Activated CD4-positive, alpha-beta T cell treated with anti-CD3 and anti-CD28 coated beads for 1 hour (primary cell): ENCODE measurements around the gene DGCR2.
"Not testable (repeated sequence)": the region's sequence is repeated elsewhere in the genome, so short reads cannot be mapped to it uniquely, and the experiment has no call there.

ENCODE experiments used
- DNase-seq: peaks from one replicate; pipeline ENCODE4 v3.0.0-alpha.2; 2020

The DGCR2 gene

DNA sequence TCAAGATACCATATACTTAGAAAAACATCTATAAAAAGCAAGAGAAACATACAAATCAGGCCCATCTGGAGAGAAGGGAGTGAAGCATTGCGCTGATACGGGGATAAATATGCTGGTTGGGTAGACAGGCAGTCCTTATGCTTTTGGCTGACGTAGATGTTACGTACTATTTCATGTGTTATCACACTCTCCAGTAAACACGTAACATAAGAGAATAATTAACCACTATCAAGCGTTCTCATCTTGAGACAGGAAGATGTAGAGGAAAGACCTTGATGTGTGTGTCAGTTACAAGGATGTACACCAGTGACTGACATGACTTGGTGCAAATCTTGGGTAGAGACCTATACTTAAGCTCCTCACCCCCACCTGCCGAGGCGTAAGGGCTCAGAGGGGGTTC, 99.5 kb downstream of the DGCR2 start:
- no peak for DNase-seq

DNA sequence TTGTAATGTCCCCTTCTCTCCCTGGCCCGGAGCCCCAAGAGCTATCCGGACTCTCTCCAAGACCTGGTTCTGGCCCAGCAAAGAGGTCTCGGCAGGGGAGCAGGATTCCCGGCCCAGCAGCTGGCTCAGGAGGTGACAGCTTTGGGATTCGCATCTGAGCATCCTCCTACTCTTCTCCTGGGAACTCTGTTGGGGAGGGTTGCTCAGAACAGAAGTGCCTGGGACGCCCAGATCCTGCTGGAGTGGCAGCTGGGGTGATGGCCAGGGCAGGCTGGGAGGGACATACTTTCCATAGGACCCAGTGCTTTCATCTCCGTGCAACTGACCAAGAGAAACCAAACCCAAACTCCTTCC, 102.6 kb downstream of the DGCR2 start:
- DNase-seq, result no peak

- no peak for DNase-seq
Measured at GRCh38 chr22:19019029-19019678, 103.1 kb downstream of the DGCR2 start.

DNA sequence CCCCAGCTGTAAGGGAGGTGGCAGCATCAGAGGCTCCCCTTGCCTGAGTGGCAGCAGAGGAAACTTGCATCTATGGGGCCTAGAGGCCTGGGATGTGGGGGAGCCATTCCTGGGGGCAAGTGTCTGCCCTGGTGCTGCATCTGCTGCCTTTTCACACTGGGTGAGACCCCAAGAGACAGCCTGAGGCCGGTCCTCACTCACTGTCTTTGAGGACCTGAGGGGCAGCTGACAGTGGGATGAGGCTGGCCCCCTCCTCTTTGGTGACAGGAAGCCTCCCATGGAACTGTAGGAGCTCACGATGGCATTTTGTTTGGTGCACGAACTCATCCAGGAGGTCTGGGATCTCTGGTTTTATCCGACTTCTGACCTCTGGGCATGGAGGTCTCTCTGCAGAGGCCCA, 104.0 kb downstream of the DGCR2 start:
- no peak for DNase-seq

DNA sequence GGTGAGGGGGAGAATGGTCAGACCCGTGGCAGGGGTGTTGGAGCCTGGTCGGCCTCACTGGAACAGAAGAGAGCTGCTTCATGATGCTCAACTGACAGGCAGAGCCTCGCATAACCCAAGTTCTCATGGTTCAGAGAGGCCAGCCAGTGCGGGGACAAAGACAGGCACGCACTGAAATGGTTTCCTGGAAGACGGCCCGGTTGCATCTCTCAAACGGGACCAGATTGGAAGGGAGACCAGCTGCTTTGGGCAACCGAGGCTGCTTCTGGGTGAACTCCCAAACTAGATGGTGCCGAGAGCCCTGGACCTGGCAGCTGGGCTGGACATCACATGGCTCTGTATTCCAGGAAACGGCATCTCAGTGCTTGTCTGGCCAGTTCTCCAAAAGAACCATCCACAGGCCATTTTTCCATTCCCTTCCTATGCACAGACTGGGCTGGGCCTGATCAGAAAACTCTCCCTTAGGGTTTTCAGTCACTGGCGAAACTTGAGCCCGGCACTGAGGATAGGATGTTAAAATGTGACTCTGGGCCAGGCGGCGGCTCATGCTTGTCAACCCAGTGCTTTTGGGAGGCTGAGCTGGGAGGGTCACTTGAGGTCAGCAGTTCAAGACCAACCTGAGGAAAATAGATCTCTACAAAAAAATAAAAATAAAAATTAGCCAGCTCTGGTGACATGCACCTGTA, 106.0 kb downstream of the DGCR2 start:
- no peak for DNase-seq

DNA sequence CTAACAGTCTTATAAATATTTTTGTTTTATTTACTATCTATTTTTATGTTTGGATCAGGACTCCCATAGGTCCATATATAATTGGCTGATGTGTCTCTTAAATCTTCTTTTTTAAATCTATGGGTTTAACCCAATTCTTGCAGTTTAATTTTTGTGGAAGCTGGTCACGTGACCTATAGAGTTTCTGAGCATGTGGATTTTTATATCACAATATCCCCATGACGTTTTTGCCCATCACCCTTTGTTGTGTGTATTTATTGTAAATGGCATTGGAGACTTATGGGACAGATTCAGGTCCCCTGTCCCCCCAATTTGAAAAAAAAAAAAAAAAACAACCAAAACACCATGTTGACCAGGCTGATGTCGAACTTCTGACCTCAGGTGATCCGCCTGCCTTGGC, 107.3 kb downstream of the DGCR2 start:
- DNase-seq, result no peak

- not testable (repeated sequence) for DNase-seq
Measured at GRCh38 chr22:19013881-19014598, 108.2 kb downstream of the DGCR2 start.

- DNase-seq, result not testable (repeated sequence)
Measured at GRCh38 chr22:19013411-19013810, 108.8 kb downstream of the DGCR2 start.

DNA sequence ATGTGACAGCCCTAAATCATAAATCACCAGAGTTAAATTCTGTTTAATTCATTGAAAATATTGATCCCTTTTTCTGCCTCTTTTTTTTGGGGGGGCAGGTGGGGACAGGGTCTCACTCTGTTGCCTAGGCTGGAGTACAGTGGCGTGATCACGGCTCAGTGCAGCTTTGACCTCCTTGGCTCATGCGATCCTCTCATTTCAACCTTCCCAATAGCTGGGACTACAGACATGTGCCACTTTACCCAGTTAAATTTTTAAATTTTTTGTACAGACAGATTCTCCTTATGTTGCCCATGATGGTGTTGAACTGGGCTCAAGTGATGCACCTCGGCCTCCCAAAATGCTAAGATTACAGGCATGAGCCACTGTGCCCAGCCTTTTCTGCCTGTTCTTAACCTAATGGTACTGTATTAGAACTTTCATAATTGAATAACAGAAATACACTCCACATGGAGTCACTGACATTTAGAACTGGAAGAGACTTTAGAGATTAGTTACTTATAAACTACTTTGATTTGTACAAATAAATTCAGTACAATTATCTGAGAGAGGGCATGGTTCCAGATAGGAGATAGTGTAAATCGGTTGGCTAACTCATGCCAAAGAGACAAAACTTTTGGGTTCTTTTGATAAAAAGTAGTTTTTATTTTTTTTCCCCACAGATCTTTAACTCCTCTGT, 109.8 kb downstream of the DGCR2 start:
- no peak for DNase-seq

GRCh38 chr22:19011611-19012010, 110.6 kb downstream of the DGCR2 start:
- not testable (repeated sequence) for DNase-seq

DNA sequence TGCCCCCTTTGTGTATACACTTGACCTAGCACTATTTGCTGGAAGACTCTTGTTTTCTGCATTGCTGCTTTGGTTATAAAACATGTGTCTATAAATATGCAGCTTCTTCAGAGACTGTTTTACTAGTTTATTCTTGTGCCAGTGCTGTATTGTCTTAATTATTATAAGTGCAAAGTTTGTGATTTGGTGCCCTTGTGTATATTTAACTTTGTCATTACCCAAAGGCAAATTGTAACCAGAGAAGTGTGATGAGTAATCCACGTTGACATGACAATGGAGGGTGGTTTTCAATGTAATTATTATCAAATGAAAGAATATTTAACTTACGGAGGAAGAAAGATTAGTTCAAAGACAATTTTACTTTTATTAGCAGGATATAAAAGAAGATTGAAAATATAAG, 111.1 kb downstream of the DGCR2 start:
- no peak for DNase-seq

GRCh38 chr22:19005905-19006304, 116.3 kb downstream of the DGCR2 start:
- DNase-seq, result no peak

GRCh38 chr22:19004471-19004870, 117.7 kb downstream of the DGCR2 start:
- DNase-seq, result no peak

GRCh38 chr22:19003508-19003907, 118.7 kb downstream of the DGCR2 start:
- DNase-seq, result no peak

DNA sequence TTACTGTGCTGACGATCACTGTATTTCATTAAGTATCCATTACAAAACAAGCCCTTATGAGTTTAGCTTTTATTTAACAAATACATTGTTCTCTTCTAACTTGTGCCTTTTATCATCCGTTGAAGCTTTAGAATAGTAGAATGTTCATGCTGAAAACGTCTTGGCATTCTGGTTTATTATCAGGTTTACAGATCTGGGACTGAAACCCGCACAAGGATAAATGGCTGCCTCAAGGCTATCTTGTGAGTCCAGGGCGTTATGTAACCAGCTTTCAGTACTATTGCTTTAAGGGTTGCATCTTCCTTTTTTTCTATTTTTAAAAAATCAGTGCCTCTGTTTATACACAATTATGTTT, 119.6 kb downstream of the DGCR2 start:
- no peak for DNase-seq

DNA sequence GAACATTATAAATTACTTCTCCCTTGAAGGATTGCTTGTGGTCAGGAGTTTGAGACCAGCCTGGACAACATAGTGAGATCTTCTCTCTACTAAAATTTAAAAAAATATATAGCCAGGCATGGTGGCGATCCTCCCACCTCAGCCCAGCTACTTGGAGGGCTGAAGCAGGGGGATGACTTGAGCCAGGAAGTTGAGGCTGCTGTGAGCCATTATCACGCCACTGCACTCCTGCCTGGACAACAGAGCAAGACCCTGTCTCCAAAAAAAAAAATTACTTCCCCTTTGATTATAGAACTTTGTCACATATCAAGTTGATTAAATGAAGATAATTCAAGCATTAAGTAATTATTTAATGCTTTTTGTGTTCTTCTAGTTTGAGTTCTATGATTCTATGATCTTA, 121.0 kb downstream of the DGCR2 start:
- no peak for DNase-seq

DNA sequence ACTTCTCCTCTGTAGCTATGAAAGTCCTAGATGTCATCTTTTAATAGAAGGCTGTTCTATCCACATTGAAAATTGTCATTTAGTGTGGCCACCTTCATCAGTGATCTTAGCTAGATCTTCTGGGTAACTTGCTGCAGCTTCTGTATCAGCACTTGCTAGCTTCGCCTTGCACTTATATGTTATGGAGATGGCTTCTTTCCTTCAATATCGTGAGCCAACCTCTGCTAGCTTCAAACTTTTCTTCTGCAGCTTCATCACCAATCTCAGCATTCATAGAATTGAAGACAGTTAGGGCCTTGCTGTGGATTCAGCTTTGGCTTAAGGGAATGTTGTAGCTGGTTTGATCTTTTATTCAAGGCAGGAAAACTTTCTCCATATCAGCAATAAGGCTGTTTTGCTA, 122.1 kb downstream of the DGCR2 start:
- DNase-seq, result not testable (repeated sequence)

DNA sequence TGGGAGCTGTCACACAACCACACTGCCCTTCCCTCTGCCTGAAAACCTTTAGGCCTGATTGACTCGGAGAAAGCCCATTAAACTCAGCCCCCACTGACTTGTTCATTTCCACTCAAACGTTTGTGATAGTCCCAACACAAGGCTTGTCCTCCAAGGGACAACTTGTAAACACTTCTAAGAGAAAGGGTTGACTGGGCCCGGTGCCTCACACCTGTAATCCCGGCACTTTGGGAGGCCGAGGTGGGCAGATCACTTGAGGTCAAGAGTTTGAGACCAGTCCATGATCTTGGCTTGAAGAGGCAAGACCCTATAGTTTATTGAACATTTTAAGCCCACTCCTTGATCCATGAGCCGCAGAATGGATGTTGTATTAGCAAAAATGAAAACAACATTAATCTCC, 122.8 kb downstream of the DGCR2 start:
- no peak for DNase-seq

- DNase-seq, result no peak
Measured at GRCh38 chr22:18999008-18999407, 123.2 kb downstream of the DGCR2 start.

DNA sequence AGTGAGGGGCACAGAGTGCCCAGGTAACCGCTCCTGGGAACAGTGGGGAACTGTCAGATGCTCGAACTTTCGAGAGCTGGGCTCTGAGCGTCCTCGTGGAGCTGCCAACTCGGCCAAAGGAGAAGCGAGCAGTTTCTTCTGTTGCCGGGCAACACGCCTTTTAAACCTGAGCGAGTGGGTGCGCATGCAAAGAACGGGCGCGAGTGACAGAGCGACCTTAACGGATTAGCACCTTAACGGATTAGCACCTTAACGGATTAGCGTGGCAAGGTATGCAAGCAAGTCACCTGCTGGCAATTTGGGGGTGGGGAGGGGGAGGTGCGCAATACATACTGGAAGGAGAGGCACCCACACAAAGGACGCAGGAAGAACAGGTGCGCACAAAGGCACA, 124.3 kb downstream of the DGCR2 start:
- no peak for DNase-seq

DNA sequence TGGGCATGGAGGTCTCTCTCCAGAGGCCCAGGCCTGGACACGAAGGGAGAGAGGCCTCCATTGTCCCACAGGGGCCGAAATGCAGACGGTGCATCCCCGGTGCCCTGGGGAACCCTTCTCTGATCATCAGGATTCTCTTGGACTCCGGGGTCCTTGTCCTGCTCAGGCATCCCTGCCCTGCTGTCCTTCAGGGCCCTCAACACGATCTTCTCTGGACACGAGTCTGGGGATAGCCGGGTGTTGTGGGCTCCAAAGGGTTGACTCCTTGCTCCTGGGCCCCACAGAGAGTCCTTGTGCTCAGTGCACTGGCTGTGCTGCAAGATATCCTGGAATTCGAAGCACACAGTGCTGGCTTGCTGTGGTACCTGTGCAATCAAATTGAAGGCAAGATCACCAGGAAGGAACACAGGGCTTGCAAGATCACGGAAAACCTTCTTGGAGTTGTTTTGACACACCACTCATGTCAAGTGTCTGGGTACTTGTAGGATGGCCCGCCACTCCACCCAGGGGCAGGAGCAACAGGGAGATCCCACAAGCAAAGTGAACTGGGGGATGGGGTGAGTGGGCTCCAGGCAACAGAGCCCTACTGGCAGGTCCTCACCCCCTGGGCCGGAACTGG, 124.8 kb downstream of the DGCR2 start:
- no peak for DNase-seq

- DNase-seq, result no peak
Measured at GRCh38 chr22:18996376-18996900, 125.8 kb downstream of the DGCR2 start.

GRCh38 chr22:18995327-18995711, 126.9 kb downstream of the DGCR2 start:
- no peak for DNase-seq
